Heart left ventricle (tissue), 16 donors: ENCODE results near the gene WDR88. TPM values are rescaled to one million over a fixed set of nuclear protein-coding genes. Genes with fewer than 3 reads are reported as not detected.

Source experiments
- ATAC-seq, 4 donors: fragments of 200-7000 bp; cut with Tn5 transposase; one replicate each; pipeline ENCODE4 v1.9.1; 2020 to 2022; ENCODE audit warnings: moderate library complexity in 4 of 4, mild to moderate bottlenecking in 3 of 4, moderate number of reproducible peaks in 1 of 4
- DNase-seq, 5 donors: peaks; one replicate each; pipeline ENCODE4 v3.0.0-alpha.2; 2020
- H3K27ac ChIP-seq, 12 donors: fragments of 200-600 bp; sonication (generic) in 4 of 12; one replicate each; pipeline versions ENCODE4 v1.5.0 to v1.8.0; 2016 to 2022; ENCODE audit warnings: mild to moderate bottlenecking in 2 of 12
- H3K27me3 ChIP-seq, 9 donors: fragments of 200-600 bp; sonication (generic) in 2 of 9; one replicate each; pipeline versions ENCODE4 v1.5.1 to v1.8.0; 2016 to 2022; ENCODE audit warnings: mild to moderate bottlenecking in 3 of 9
- H3K36me3 ChIP-seq, 9 donors: fragments of 200-600 bp; sonication (generic) in 2 of 9; one replicate each; pipeline versions ENCODE4 v1.5.0 to v1.8.0; 2018 to 2022; ENCODE audit warnings: mild to moderate bottlenecking in 2 of 9
- H3K4me1 ChIP-seq, 12 donors: fragments of 200-600 bp; sonication (generic) in 4 of 12; one replicate each; pipeline versions ENCODE4 v1.5.0 to v1.8.0; 2016 to 2022; ENCODE audit warnings: mild to moderate bottlenecking in 3 of 12
- H3K4me3 ChIP-seq, 12 donors: fragments of 200-600 bp; sonication (generic) in 4 of 12; one replicate each; pipeline versions ENCODE4 v1.5.0 to v1.8.0; 2017 to 2022; ENCODE audit warnings: mild to moderate bottlenecking in 9 of 12, moderate library complexity in 4 of 12
- H3K9me3 ChIP-seq, 12 donors: fragments of 200-600 bp; sonication (generic) in 4 of 12; one replicate each; pipeline versions ENCODE4 v1.5.0 to v1.8.0; 2016 to 2022; ENCODE audit warnings: mild to moderate bottlenecking in 1 of 12
- CTCF ChIP-seq, 12 donors: fragments of 200-600 bp; sonication (generic) in 4 of 12; IDR thresholded peaks; one replicate each; pipeline versions ENCODE4 v1.5.0 to v1.8.0; 2018 to 2022; ENCODE audit warnings: antibody characterized with exemption in 12 of 12, mild to moderate bottlenecking in 5 of 12
- POLR2A ChIP-seq, 2 donors: fragments of 450-650 bp; IDR thresholded peaks; one replicate each; pipeline ENCODE4 v1.6.1; 2017; ENCODE audit warnings: antibody characterized with exemption in 2 of 2, mild to moderate bottlenecking in 2 of 2, moderate library complexity in 2 of 2
- WGBS, 4 donors: extraction: QIAGEN DNeasy Blood & Tissue Kit in 2 of 4; methylation state at CpG; one replicate each; pipeline versions ENCODE4 v1.1.5 to v1.1.7; 2013 to 2018; 5-methylcytosine and 5-hydroxymethylcytosine counted together
- intact Hi-C, 10 donors: fragments of 100-400 bp; cut with DNase I; formaldehyde crosslinking; loops; one replicate each; pipeline versions ENCODE4 v1.11.1 to v1.14.2; 2022
- polyA plus RNA-seq, 2 donors: library from polyadenylated mRNA; stranded (reverse); fragments of 200-250 nt; gene quantifications; one replicate each; pipeline ENCODE4 v1.2.3, GENCODE V29; 2013
- total RNA-seq, 9 donors: library from RNA; depleted of rRNA in 2 of 9; stranded (reverse); fragments of >200 nt in 2 of 9; fragmentation: NEBNext Ultra II Directional in 3 of 9; extraction: Animal tissue kit (Norgen Biotek cat#: 25700) in 3 of 9; gene quantifications; one replicate each; pipeline versions ENCODE4 v1.1.0 to v1.2.4, GENCODE V29; 2016 to 2023
- donor health status: ischemic (EF 13 %, LVEDD 7.1; RV severe dilation, severe dysfunction).
- donor health status: healthy with polysubstance abuse.
- donor health status: DM: no; HTN: yes; CAD: no.
- donor health status: DM: no; HTN: no; CAD: no.
- donor health status: ischemic (EF 25% LVEDD 6.9; RV normal size, moderate dysfunction).
- donor health status: ischemic (EF 25% LVEDD 5.7; RV mildly dilated, moderate dysfunction).
- donor health status: healthy.
- donor health status: DM: yes; HTN: yes; CAD: no.
- donor health status: ischemic (EF 35%, LVEDD 5.7; RV mildly dilated, moderate dysfunction).
- donor health status: nonischemic (EF 11% LVEDD 7.7; RV severe dilation, severe dysfunction).
- donor health status: DM: yes; HTN: yes; CAD: no.
- donor health status: PGD.
- donor health status: ischemic (EF 29% LVEDD 5.4; RV normal size, mild dysfunction).
- donor health status: nonischemic (EF 23%, LVEDD 6.1; RV moderate dilation, normal function).

WDR88 gene
- total and polyA plus RNA-seq, 11 donors, result 0.16 TPM; not detected in 10

GRCh38 chr19:33205531-33206260 lies 73.8 kb downstream of the WDR88 start:
- TF ChIP-seq POLR2A (IDR thresholded peaks at IDR 0.05) (no peak), CTCF (IDR thresholded peaks at IDR 0.05) (no peak)
- no peak for ATAC-seq
- Histone ChIP-seq H3K36me3 (peaks cover 0 to 38% (median 4%) of the 10 kb centered on the region in 9 donors), H3K4me1 (no peaks in the 10 kb centered on the region), H3K27me3 (no peaks in the 10 kb centered on the region), H3K4me3 (no peak overlapping the region), H3K9me3 (no peaks in the 10 kb centered on the region), H3K27ac (no peak overlapping the region)
- intact Hi-C loops, result no loop called here
- peak in 2 of 5 donors; percentile 20 to 52 for DNase-seq
- 93 to 95% (median 94%) methylated on average over 34 to 64 of the region's 64 CpGs for WGBS, 4 donors

GRCh38 chr19:33206261-33207039 lies 74.5 kb downstream of the WDR88 start:
- ATAC-seq (no peak), DNase-seq (peak in 3 of 5 donors; percentile 21 to 52 (median 26))
- no peaks in the 10 kb centered on the region for H3K9me3 ChIP-seq
- WGBS, 4 donors, result 91 to 95% (median 93%) methylated on average over 13 to 38 of the region's 38 CpGs
- H3K27me3 ChIP-seq, result no peaks in the 10 kb centered on the region
- H3K4me1 ChIP-seq, result no peaks in the 10 kb centered on the region
- no peak overlapping the region for H3K27ac ChIP-seq
- TF ChIP-seq POLR2A (IDR thresholded peaks at IDR 0.05), result no peak
- no peak for TF ChIP-seq CTCF (IDR thresholded peaks at IDR 0.05)
- intact Hi-C loops, result no loop called here
- H3K4me3 ChIP-seq, result no peak overlapping the region
- peaks cover 0 to 38% (median 4%) of the 10 kb centered on the region in 9 donors for H3K36me3 ChIP-seq

GRCh38 chr19:33207040-33207620 lies 75.2 kb downstream of the WDR88 start:
- ATAC-seq (no peak), DNase-seq (peak in 3 of 5 donors; percentile 12 to 50 (median 13))
- intact Hi-C loops, result no loop called here
- Histone ChIP-seq H3K4me3 (no peak overlapping the region), H3K9me3 (no peaks in the 10 kb centered on the region), H3K27ac (no peak overlapping the region), H3K36me3 (peaks cover 0 to 38% (median 4%) of the 10 kb centered on the region in 9 donors), H3K27me3 (no peaks in the 10 kb centered on the region), H3K4me1 (no peaks in the 10 kb centered on the region)
- no peak for TF ChIP-seq POLR2A (IDR thresholded peaks at IDR 0.05)
- no peak for TF ChIP-seq CTCF (IDR thresholded peaks at IDR 0.05)
- WGBS, 4 donors, result 68 to 94% (median 91%) methylated on average over 4 to 38 of the region's 38 CpGs

- no peaks in the 10 kb centered on the region for H3K4me1 ChIP-seq
- intact Hi-C loops, result no loop called here
- H3K27ac ChIP-seq, result no peak overlapping the region
- no peak overlapping the region for H3K4me3 ChIP-seq
- 76 to 89% (median 79%) methylated on average over 5 to 9 of the region's 9 CpGs for WGBS, 4 donors
- H3K36me3 ChIP-seq, result peaks cover 0 to 37% (median 4%) of the 10 kb centered on the region in 9 donors
- no peaks in the 10 kb centered on the region for H3K27me3 ChIP-seq
- TF ChIP-seq POLR2A (IDR thresholded peaks at IDR 0.05) (no peak), CTCF (IDR thresholded peaks at IDR 0.05) (no peak)
- no peaks in the 10 kb centered on the region for H3K9me3 ChIP-seq
- peak in 2 of 5 donors; percentile 1 to 21 for DNase-seq
- ATAC-seq, result no peak
Measured at GRCh38 chr19:33207903-33208302, 76.0 kb downstream of the WDR88 start.
